ENCODE results near the gene IFT43. TPM values are rescaled to one million over a fixed set of nuclear protein-coding genes. Genes with fewer than 3 reads are reported as not detected.

The IFT43 gene
- total RNA-seq, 1 experiment from 2014 or later, result 31.6 TPM

DNA sequence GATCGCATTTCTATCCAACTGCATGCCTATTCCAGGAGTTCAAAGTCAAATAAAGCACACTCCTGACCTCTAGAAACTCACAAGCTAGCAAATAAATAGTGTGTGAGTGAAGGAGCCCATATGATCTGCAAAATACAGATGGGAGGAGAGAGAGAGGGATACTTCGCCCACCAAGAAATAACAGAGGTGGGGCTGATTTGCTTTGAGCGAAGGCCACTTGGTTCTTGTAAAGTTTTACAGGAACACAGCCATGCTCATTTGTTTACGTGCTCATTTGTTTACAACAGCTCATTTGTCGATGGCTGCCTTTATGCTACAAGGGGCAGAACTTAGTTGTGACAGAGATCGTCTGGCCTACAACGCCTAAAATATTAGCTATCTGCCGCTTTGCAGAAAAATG, 102.8 kb downstream of the IFT43 start:
- H3K27ac ChIP-seq (ENCODE audit: low read length), result no peak overlapping the region
- no peak overlapping the region for H2AFZ ChIP-seq (ENCODE audit: low read length)
- H3K9me2 ChIP-seq (replicated peaks; ENCODE audit: insufficient read depth, low read length), result no peaks in the 10 kb centered on the region
- no peak overlapping the region for H3K4me2 ChIP-seq (ENCODE audit: low read depth, low read length, poor library complexity, severe bottlenecking)
- H3K9me3 ChIP-seq (ENCODE audit: low read length), result no peaks in the 10 kb centered on the region
- H3K4me3 ChIP-seq (ENCODE audit: low read length), result no peak overlapping the region
- H3K27me3 ChIP-seq (ENCODE audit: low read length), result no peaks in the 10 kb centered on the region
- H4K20me1 ChIP-seq (ENCODE audit: insufficient read depth, low read depth, low read length), result no peaks in the 10 kb centered on the region
- no peaks in the 10 kb centered on the region for H3K79me2 ChIP-seq (ENCODE audit: low read length)
- no peaks in the 10 kb centered on the region for H3K36me3 ChIP-seq (ENCODE audit: insufficient read depth, low read length)
- no peak overlapping the region for H3K9ac ChIP-seq (ENCODE audit: low read length)
- DNase-seq, result no peak
- H3K4me1 ChIP-seq (ENCODE audit: low read length), result no peaks in the 10 kb centered on the region

DNA sequence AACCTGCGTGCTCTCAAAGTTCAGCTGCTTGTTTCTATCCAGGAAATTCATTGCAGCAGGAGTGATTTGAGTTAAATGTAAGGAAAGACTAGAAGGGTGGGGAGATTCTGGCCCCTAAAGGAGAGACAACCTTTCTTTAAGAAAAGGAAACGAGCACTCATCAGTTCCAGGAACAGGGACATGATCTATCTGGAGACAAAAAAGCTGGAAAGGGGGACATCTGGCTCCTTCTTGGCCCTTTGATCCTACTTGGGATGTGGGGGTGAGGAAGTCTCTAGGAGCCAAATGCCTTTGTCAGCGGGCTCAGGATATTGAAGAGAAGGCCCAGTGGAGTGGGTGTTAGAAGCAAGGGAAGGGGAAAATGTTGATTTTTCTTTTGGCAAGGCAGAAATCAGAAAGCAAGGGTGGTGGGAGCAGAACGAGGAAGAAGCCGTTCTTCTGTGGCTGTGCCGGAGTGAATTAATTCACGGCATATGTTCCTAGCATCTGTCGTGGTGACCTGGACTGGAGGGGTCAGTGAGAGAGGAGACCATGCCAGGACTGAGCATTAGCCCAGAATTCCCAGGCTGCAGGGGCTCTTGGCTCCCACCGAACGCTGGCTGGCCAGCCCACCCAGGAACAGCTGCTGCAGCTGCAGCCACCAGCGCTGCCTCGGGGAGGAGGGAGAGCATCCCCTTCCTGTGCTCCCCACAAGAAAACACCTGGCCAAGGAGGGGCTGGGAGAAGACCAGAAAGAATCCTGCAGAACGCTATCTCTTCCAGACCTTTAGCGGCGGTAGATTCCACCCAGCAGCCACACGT, 103.4 kb downstream of the IFT43 start:
- no peaks in the 10 kb centered on the region for H3K9me2 ChIP-seq (replicated peaks; ENCODE audit: insufficient read depth, low read length)
- no peak for DNase-seq
- H3K9ac ChIP-seq (ENCODE audit: low read length), result no peak overlapping the region
- H3K27ac ChIP-seq (ENCODE audit: low read length), result no peak overlapping the region
- H3K4me1 ChIP-seq (ENCODE audit: low read length), result no peaks in the 10 kb centered on the region
- no peak overlapping the region for H2AFZ ChIP-seq (ENCODE audit: low read length)
- no peaks in the 10 kb centered on the region for H4K20me1 ChIP-seq (ENCODE audit: insufficient read depth, low read depth, low read length)
- no peaks in the 10 kb centered on the region for H3K36me3 ChIP-seq (ENCODE audit: insufficient read depth, low read length)
- no peaks in the 10 kb centered on the region for H3K79me2 ChIP-seq (ENCODE audit: low read length)
- no peaks in the 10 kb centered on the region for H3K27me3 ChIP-seq (ENCODE audit: low read length)
- H3K4me2 ChIP-seq (ENCODE audit: low read depth, low read length, poor library complexity, severe bottlenecking), result no peak overlapping the region
- H3K4me3 ChIP-seq (ENCODE audit: low read length), result no peak overlapping the region
- no peaks in the 10 kb centered on the region for H3K9me3 ChIP-seq (ENCODE audit: low read length)

DNA sequence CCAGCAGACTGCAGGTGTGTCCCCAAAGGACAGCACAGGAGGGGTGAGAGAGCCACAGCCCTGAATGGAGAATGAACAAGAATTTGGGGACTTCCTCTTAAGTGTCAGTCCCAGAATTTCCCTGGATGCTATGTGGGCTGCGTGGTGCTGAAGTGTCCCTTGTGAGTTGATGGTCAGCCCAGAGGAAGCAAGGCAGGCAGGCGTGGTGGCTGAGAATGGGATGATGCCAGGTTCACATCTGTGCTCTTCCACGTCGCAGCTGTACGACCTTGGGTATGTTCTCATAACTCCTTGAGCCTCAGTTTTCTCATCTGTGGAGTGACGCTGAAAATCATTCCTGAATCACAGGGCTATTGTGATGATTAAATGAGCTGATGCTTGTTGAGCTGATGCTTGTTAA, 104.0 kb downstream of the IFT43 start:
- Histone ChIP-seq H3K79me2 (ENCODE audit: low read length) (no peaks in the 10 kb centered on the region), H3K9me3 (ENCODE audit: low read length) (no peaks in the 10 kb centered on the region), H3K4me3 (ENCODE audit: low read length) (no peak overlapping the region), H3K27me3 (ENCODE audit: low read length) (no peaks in the 10 kb centered on the region), H3K36me3 (ENCODE audit: insufficient read depth, low read length) (no peaks in the 10 kb centered on the region), H3K4me1 (ENCODE audit: low read length) (no peaks in the 10 kb centered on the region), H3K9me2 (replicated peaks; ENCODE audit: insufficient read depth, low read length) (no peaks in the 10 kb centered on the region), H3K9ac (ENCODE audit: low read length) (no peak overlapping the region), H2AFZ (ENCODE audit: low read length) (no peak overlapping the region), H3K27ac (ENCODE audit: low read length) (no peak overlapping the region), H4K20me1 (ENCODE audit: insufficient read depth, low read depth, low read length) (no peaks in the 10 kb centered on the region), H3K4me2 (ENCODE audit: low read depth, low read length, poor library complexity, severe bottlenecking) (no peak overlapping the region)
- DNase-seq, result no peak

DNA sequence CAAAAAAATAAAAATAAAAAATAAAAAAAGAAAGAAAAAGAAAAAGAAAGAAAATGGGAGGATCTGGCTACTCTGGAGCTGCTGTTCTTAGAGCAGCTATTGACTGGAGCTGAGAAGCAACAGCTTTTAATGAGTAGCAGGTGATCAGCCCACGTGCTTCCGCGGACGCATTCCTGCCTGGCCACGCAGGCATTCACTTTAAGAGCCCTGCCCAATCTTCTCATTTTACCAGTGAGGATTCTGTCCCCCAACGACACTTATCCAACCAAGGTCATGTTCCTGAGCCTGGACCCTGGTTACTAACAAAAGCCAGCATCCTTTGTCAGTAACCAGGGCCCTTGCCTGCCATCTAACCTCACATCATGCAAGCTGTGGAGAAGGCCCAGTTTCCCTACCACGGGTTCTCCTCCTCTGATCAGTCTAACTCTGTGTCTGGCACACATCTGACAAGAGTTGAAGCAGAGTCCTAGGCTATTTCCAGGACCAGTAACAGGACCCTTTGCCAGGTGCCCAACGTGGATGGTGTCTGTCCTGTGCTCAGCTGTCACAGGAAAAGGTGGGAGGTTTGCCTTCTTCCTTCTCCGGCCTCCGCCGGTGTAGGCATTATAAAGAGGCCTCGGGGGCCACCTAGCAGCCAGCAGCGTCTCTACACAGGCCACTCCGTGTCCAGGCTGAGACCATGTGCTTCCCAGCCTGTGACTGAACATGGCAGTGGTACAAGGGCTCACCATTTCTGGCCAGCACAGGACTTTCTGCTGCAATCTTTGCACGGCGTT, 105.2 kb downstream of the IFT43 start:
- Histone ChIP-seq H3K79me2 (ENCODE audit: low read length) (no peaks in the 10 kb centered on the region), H3K4me1 (ENCODE audit: low read length) (no peaks in the 10 kb centered on the region), H3K27ac (ENCODE audit: low read length) (no peak overlapping the region), H3K27me3 (ENCODE audit: low read length) (no peaks in the 10 kb centered on the region), H3K4me2 (ENCODE audit: low read depth, low read length, poor library complexity, severe bottlenecking) (no peak overlapping the region), H3K4me3 (ENCODE audit: low read length) (no peak overlapping the region), H4K20me1 (ENCODE audit: insufficient read depth, low read depth, low read length) (no peaks in the 10 kb centered on the region), H3K9ac (ENCODE audit: low read length) (no peak overlapping the region), H3K36me3 (ENCODE audit: insufficient read depth, low read length) (no peaks in the 10 kb centered on the region), H3K9me2 (replicated peaks; ENCODE audit: insufficient read depth, low read length) (no peaks in the 10 kb centered on the region), H3K9me3 (ENCODE audit: low read length) (no peaks in the 10 kb centered on the region), H2AFZ (ENCODE audit: low read length) (no peak overlapping the region)
- DNase-seq, result peak; percentile 55

DNA sequence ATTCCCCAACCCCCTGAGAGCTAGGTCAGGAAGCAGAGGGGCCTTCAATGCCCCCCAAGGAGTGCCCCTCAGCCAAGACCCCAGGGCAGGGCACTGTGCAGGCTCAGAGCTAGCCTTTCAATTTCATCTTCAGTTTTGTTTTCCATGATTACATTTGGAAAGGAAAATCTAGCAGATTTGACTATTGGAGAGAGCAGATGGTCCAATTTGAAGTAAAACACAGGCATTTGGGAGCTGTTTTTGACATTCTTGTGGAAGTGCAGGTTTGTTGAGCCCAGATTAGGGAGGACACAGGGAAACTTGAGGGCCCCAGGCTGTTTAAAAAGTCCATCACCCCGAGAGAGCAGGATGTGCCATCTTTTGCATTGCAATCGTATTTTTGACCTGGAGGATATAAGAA, 107.5 kb downstream of the IFT43 start:
- H3K4me1 ChIP-seq (ENCODE audit: low read length), result no peaks in the 10 kb centered on the region
- DNase-seq, result no peak
- no peaks in the 10 kb centered on the region for H3K9me3 ChIP-seq (ENCODE audit: low read length)
- H3K27me3 ChIP-seq (ENCODE audit: low read length), result no peaks in the 10 kb centered on the region
- H3K36me3 ChIP-seq (ENCODE audit: insufficient read depth, low read length), result no peaks in the 10 kb centered on the region
- H3K27ac ChIP-seq (ENCODE audit: low read length), result no peak overlapping the region
- H2AFZ ChIP-seq (ENCODE audit: low read length), result no peak overlapping the region
- H4K20me1 ChIP-seq (ENCODE audit: insufficient read depth, low read depth, low read length), result no peaks in the 10 kb centered on the region
- H3K9ac ChIP-seq (ENCODE audit: low read length), result no peak overlapping the region
- no peaks in the 10 kb centered on the region for H3K79me2 ChIP-seq (ENCODE audit: low read length)
- H3K4me2 ChIP-seq (ENCODE audit: low read depth, low read length, poor library complexity, severe bottlenecking), result no peak overlapping the region
- H3K4me3 ChIP-seq (ENCODE audit: low read length), result no peak overlapping the region
- no peaks in the 10 kb centered on the region for H3K9me2 ChIP-seq (replicated peaks; ENCODE audit: insufficient read depth, low read length)

DNA sequence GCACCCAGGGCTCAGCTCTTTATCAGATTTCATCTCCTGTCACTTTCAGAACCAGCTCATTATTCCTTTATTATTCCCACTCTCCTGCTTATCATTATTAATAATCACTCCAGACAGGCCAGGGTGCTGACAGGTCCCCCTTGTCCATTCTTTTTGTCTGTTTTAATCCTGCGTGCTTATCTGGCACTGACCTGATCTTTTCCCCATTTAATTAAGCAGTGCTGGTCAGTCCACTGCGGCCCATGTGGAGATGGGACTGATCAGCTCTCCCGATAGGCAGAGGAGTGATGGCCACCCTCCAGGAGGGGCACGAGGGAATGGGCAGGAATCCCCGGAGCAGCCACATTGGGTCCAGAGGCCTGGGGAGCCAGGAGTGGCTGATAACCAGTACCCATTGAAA, 110.7 kb downstream of the IFT43 start:
- Histone ChIP-seq H3K27ac (ENCODE audit: low read length) (no peak overlapping the region), H2AFZ (ENCODE audit: low read length) (no peak overlapping the region), H3K4me3 (ENCODE audit: low read length) (no peak overlapping the region), H3K9me2 (replicated peaks; ENCODE audit: insufficient read depth, low read length) (no peaks in the 10 kb centered on the region), H3K27me3 (ENCODE audit: low read length) (no peaks in the 10 kb centered on the region), H3K4me2 (ENCODE audit: low read depth, low read length, poor library complexity, severe bottlenecking) (no peak overlapping the region), H3K9ac (ENCODE audit: low read length) (no peak overlapping the region), H4K20me1 (ENCODE audit: insufficient read depth, low read depth, low read length) (no peaks in the 10 kb centered on the region), H3K4me1 (ENCODE audit: low read length) (no peaks in the 10 kb centered on the region), H3K36me3 (ENCODE audit: insufficient read depth, low read length) (no peaks in the 10 kb centered on the region), H3K9me3 (ENCODE audit: low read length) (no peaks in the 10 kb centered on the region), H3K79me2 (ENCODE audit: low read length) (no peaks in the 10 kb centered on the region)
- DNase-seq, result no peak

DNA sequence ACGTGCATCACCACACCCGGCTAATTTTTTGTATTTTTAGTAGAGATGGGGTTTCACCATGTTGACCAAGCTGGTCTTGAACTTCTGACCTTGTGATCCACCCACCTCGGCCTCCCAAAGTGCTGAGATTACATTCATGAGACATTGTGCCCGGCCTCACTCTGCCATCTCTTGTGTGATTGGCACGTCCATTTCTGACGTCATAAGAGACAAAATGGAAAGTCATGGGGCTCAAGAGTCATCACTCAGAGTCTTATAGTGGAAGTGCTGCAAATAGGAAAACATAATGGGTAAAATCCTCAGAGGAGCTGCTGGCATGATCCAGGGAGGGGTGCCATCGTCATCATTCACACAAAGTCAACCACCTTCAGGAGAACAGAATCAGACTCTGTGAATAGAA, 112.0 kb downstream of the IFT43 start:
- Histone ChIP-seq H2AFZ (ENCODE audit: low read length) (no peak overlapping the region), H3K9me3 (ENCODE audit: low read length) (no peaks in the 10 kb centered on the region), H3K9ac (ENCODE audit: low read length) (no peak overlapping the region), H3K27ac (ENCODE audit: low read length) (no peak overlapping the region), H3K79me2 (ENCODE audit: low read length) (no peaks in the 10 kb centered on the region), H3K9me2 (replicated peaks; ENCODE audit: insufficient read depth, low read length) (no peaks in the 10 kb centered on the region), H3K4me1 (ENCODE audit: low read length) (no peaks in the 10 kb centered on the region), H4K20me1 (ENCODE audit: insufficient read depth, low read depth, low read length) (no peaks in the 10 kb centered on the region), H3K27me3 (ENCODE audit: low read length) (no peaks in the 10 kb centered on the region), H3K4me3 (ENCODE audit: low read length) (no peak overlapping the region), H3K36me3 (ENCODE audit: insufficient read depth, low read length) (no peaks in the 10 kb centered on the region), H3K4me2 (ENCODE audit: low read depth, low read length, poor library complexity, severe bottlenecking) (no peak overlapping the region)
- DNase-seq, result no peak

DNA sequence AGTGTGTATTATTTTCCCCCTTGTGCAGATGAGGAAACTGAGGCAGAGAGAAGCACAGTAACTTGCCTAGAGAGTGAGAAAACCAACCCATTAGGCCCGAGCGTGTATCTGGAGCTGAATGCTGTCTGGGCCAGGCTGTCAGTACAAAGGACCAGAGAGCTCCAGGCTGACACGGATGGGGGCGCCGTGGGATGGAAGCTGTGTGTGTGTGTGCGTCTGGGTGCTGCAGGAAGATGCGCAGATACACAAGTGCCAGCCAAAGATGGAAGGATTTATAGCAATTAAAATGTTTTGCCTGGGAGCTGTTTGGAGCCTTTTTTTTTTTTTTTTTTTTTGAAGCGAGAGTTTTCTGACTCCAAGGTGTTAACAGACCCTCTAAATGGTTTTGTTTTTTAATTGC, 112.5 kb downstream of the IFT43 start:
- H3K4me3 ChIP-seq (ENCODE audit: low read length), result no peak overlapping the region
- no peaks in the 10 kb centered on the region for H3K36me3 ChIP-seq (ENCODE audit: insufficient read depth, low read length)
- H4K20me1 ChIP-seq (ENCODE audit: insufficient read depth, low read depth, low read length), result no peaks in the 10 kb centered on the region
- no peaks in the 10 kb centered on the region for H3K9me2 ChIP-seq (replicated peaks; ENCODE audit: insufficient read depth, low read length)
- no peaks in the 10 kb centered on the region for H3K27me3 ChIP-seq (ENCODE audit: low read length)
- H3K79me2 ChIP-seq (ENCODE audit: low read length), result no peaks in the 10 kb centered on the region
- no peaks in the 10 kb centered on the region for H3K9me3 ChIP-seq (ENCODE audit: low read length)
- no peak overlapping the region for H3K4me2 ChIP-seq (ENCODE audit: low read depth, low read length, poor library complexity, severe bottlenecking)
- DNase-seq, result no peak
- no peak overlapping the region for H3K27ac ChIP-seq (ENCODE audit: low read length)
- H2AFZ ChIP-seq (ENCODE audit: low read length), result no peak overlapping the region
- H3K9ac ChIP-seq (ENCODE audit: low read length), result no peak overlapping the region
- no peaks in the 10 kb centered on the region for H3K4me1 ChIP-seq (ENCODE audit: low read length)

Data from Karpas-422 (cell line).